ENCODE results near the gene RAI1. TPM values are rescaled to one million over a fixed set of nuclear protein-coding genes. Genes with fewer than 3 reads are reported as not detected.

RAI1 gene
- total RNA-seq, 2 donors from 2014 or later = 15.8 to 31.0 TPM

GRCh38 chr17:17702449-17703139, 21.3 kb downstream of the RAI1 start:
- no peaks in the 10 kb centered on the region for H3K36me3 Mint-ChIP-seq
- H3K4me1 Mint-ChIP-seq (ENCODE audit: low read depth in 2 of 2) = peaks cover 3 to 31% of the 10 kb centered on the region in 2 donors
- H3K27me3 Mint-ChIP-seq = no peaks in the 10 kb centered on the region
- DNase-seq (ENCODE audit: low spot score) (no peak), ATAC-seq (no peak)
- peak overlapping the region in 1 of 2 donors; percentile 64 for H3K27ac Mint-ChIP-seq
- H3K9me3 Mint-ChIP-seq = no peaks in the 10 kb centered on the region
- no peak overlapping the region for H3K4me3 Mint-ChIP-seq

- Mint-ChIP-seq H3K4me3 (no peak overlapping the region), H3K27me3 (no peaks in the 10 kb centered on the region), H3K27ac (peak overlapping the region in 1 of 2 donors; percentile 64), H3K9me3 (no peaks in the 10 kb centered on the region), H3K36me3 (no peaks in the 10 kb centered on the region), H3K4me1 (ENCODE audit: low read depth in 2 of 2) (peaks cover 0 to 29% of the 10 kb centered on the region in 2 donors)
- DNase-seq (ENCODE audit: low spot score) (no peak), ATAC-seq (no peak)
Observed at GRCh38 chr17:17703140-17703919, 22.1 kb downstream of the RAI1 start.

- Mint-ChIP-seq H3K36me3 (no peaks in the 10 kb centered on the region), H3K4me3 (no peak overlapping the region), H3K27ac (no peak overlapping the region), H3K27me3 (no peaks in the 10 kb centered on the region), H3K9me3 (no peaks in the 10 kb centered on the region), H3K4me1 (ENCODE audit: low read depth in 2 of 2) (peaks cover 0 to 24% of the 10 kb centered on the region in 2 donors)
- no peak for ATAC-seq
- no peak for DNase-seq (ENCODE audit: low spot score)
Observed at GRCh38 chr17:17704931-17705330, 23.7 kb downstream of the RAI1 start.

- Mint-ChIP-seq H3K36me3 (no peaks in the 10 kb centered on the region), H3K9me3 (no peaks in the 10 kb centered on the region), H3K4me1 (ENCODE audit: low read depth in 2 of 2) (peaks cover 0 to 24% of the 10 kb centered on the region in 2 donors)
Observed at GRCh38 chr17:17706140-17707060, 25.1 kb downstream of the RAI1 start.

GRCh38 chr17:17708295-17708694, 27.0 kb downstream of the RAI1 start:
- ATAC-seq = no peak
- H3K36me3 Mint-ChIP-seq = no peaks in the 10 kb centered on the region

More at GRCh38 chr17:17706140-17707060, 25.1 kb downstream of the RAI1 start:
- ATAC-seq = no peak
- no peak for DNase-seq (ENCODE audit: low spot score)
- peak overlapping the region in 1 of 2 donors; percentile 18 for H3K27ac Mint-ChIP-seq
- H3K4me3 Mint-ChIP-seq = no peak overlapping the region
- H3K27me3 Mint-ChIP-seq = no peaks in the 10 kb centered on the region

GRCh38 chr17:17708816-17709215, 27.6 kb downstream of the RAI1 start:
- DNase-seq (ENCODE audit: low spot score) = no peak
- ATAC-seq = no peak
- Mint-ChIP-seq H3K4me3 (no peak overlapping the region), H3K9me3 (no peaks in the 10 kb centered on the region), H3K36me3 (no peaks in the 10 kb centered on the region), H3K27me3 (no peaks in the 10 kb centered on the region), H3K27ac (no peak overlapping the region), H3K4me1 (ENCODE audit: low read depth in 2 of 2) (peaks cover 12 to 21% of the 10 kb centered on the region in 2 donors)

More at GRCh38 chr17:17708295-17708694, 27.0 kb downstream of the RAI1 start:
- Mint-ChIP-seq H3K4me3 (no peak overlapping the region), H3K27ac (no peak overlapping the region), H3K27me3 (no peaks in the 10 kb centered on the region), H3K9me3 (no peaks in the 10 kb centered on the region), H3K4me1 (ENCODE audit: low read depth in 2 of 2) (peaks cover 12 to 24% of the 10 kb centered on the region in 2 donors)
- DNase-seq (ENCODE audit: low spot score) = no peak

GRCh38 chr17:17709815-17710321, 28.6 kb downstream of the RAI1 start:
- no peak for ATAC-seq
- no peak for DNase-seq (ENCODE audit: low spot score)
- Mint-ChIP-seq H3K27ac (no peak overlapping the region), H3K27me3 (no peaks in the 10 kb centered on the region), H3K36me3 (no peaks in the 10 kb centered on the region), H3K4me3 (no peak overlapping the region), H3K9me3 (no peaks in the 10 kb centered on the region), H3K4me1 (ENCODE audit: low read depth in 2 of 2) (peaks cover 16 to 23% of the 10 kb centered on the region in 2 donors)

GRCh38 chr17:17710355-17710727, 29.1 kb downstream of the RAI1 start:
- Mint-ChIP-seq H3K27me3 (no peaks in the 10 kb centered on the region), H3K36me3 (no peaks in the 10 kb centered on the region), H3K4me3 (no peak overlapping the region), H3K27ac (no peak overlapping the region), H3K9me3 (no peaks in the 10 kb centered on the region), H3K4me1 (ENCODE audit: low read depth in 2 of 2) (peaks cover 16 to 20% of the 10 kb centered on the region in 2 donors)
- ATAC-seq (no peak), DNase-seq (ENCODE audit: low spot score) (no peak)

GRCh38 chr17:17710728-17711541, 29.7 kb downstream of the RAI1 start:
- ATAC-seq = no peak
- H3K4me1 Mint-ChIP-seq (ENCODE audit: low read depth in 2 of 2) = peaks cover 16 to 23% of the 10 kb centered on the region in 2 donors

GRCh38 chr17:17711641-17712162, 30.4 kb downstream of the RAI1 start:
- DNase-seq (ENCODE audit: low spot score) (no peak), ATAC-seq (no peak)
- peaks cover 22 to 24% of the 10 kb centered on the region in 2 donors for H3K4me1 Mint-ChIP-seq (ENCODE audit: low read depth in 2 of 2)
- no peaks in the 10 kb centered on the region for H3K36me3 Mint-ChIP-seq
- no peaks in the 10 kb centered on the region for H3K27me3 Mint-ChIP-seq
- no peaks in the 10 kb centered on the region for H3K9me3 Mint-ChIP-seq
- peak overlapping the region; percentile 52 for H3K4me3 Mint-ChIP-seq
- H3K27ac Mint-ChIP-seq = peak overlapping the region; percentile 50 to 78

More at GRCh38 chr17:17710728-17711541, 29.7 kb downstream of the RAI1 start:
- Mint-ChIP-seq H3K27me3 (no peaks in the 10 kb centered on the region), H3K27ac (no peak overlapping the region), H3K9me3 (no peaks in the 10 kb centered on the region), H3K4me3 (no peak overlapping the region), H3K36me3 (no peaks in the 10 kb centered on the region)
- no peak for DNase-seq (ENCODE audit: low spot score)

- H3K9me3 Mint-ChIP-seq = no peaks in the 10 kb centered on the region
- H3K4me3 Mint-ChIP-seq = peak overlapping the region; percentile 52
- H3K27ac Mint-ChIP-seq = peak overlapping the region; percentile 50 to 78
- H3K36me3 Mint-ChIP-seq = no peaks in the 10 kb centered on the region
- ATAC-seq = peak; percentile 97
- H3K4me1 Mint-ChIP-seq (ENCODE audit: low read depth in 2 of 2) = peaks cover 23 to 24% of the 10 kb centered on the region in 2 donors
- H3K27me3 Mint-ChIP-seq = no peaks in the 10 kb centered on the region
- DNase-seq (ENCODE audit: low spot score) = peak; percentile 83
Observed at GRCh38 chr17:17712268-17712924, 31.1 kb downstream of the RAI1 start.

GRCh38 chr17:17713839-17714238, 32.6 kb downstream of the RAI1 start:
- Mint-ChIP-seq H3K4me1 (ENCODE audit: low read depth in 2 of 2) (peaks cover 23 to 32% of the 10 kb centered on the region in 2 donors), H3K36me3 (no peaks in the 10 kb centered on the region), H3K27ac (no peak overlapping the region), H3K9me3 (no peaks in the 10 kb centered on the region), H3K27me3 (peaks cover 0 to 2% of the 10 kb centered on the region in 2 donors), H3K4me3 (no peak overlapping the region)
- ATAC-seq (no peak), DNase-seq (ENCODE audit: low spot score) (no peak)
